HG03175 (cell line): ENCODE results near the gene TIAM2.
A peak's percentile ranks its signal among the peaks of the same experiment; 100 is the strongest.
"Not testable (repeated sequence)": the region's sequence is repeated elsewhere in the genome, so short reads cannot be mapped to it uniquely, and the experiment has no call there.

Source experiments
- ATAC-seq: cut with Tn5 transposase; IDR thresholded peaks from one replicate; pipeline ENCODE4 v1.9.1; 2021; ENCODE audit warnings: mild to moderate bottlenecking, moderate library complexity; ENCODE audit not compliant: unreplicated experiment

Gene TIAM2

DNA sequence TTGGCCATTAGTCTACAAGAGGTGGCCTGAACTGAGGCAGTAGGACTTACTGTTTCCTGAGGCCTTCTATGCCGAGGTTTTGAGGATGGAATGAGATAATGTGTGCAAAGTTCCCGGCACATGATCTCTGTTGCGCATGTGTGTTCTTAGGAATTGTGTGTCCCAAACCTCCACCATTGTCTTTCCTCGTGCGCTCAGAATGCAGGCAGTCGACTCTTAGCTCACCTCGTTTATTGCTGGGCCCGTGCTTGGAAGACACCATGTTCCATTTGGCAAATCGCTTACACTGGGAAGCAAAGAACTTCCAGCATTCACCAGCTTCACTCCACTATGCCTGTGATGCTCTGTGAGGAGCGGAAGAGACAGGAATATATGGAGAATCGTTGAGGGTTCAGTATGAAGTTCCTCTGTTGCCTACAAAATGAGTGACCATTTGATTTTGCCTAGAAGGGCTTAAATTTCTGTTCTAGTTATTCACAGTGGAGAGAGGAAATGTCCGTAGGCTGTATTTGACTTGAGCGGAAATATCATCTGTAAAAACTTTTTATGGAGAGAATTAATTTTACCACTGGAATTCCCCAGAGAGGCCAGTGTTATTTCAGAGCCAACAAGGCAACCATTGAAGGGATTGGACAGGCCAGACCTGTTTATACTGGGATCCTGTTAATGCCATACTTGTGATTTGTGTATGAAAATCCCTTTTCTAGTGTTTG is 193.0 kb downstream of the TIAM2 start:
- ATAC-seq: no peak

DNA sequence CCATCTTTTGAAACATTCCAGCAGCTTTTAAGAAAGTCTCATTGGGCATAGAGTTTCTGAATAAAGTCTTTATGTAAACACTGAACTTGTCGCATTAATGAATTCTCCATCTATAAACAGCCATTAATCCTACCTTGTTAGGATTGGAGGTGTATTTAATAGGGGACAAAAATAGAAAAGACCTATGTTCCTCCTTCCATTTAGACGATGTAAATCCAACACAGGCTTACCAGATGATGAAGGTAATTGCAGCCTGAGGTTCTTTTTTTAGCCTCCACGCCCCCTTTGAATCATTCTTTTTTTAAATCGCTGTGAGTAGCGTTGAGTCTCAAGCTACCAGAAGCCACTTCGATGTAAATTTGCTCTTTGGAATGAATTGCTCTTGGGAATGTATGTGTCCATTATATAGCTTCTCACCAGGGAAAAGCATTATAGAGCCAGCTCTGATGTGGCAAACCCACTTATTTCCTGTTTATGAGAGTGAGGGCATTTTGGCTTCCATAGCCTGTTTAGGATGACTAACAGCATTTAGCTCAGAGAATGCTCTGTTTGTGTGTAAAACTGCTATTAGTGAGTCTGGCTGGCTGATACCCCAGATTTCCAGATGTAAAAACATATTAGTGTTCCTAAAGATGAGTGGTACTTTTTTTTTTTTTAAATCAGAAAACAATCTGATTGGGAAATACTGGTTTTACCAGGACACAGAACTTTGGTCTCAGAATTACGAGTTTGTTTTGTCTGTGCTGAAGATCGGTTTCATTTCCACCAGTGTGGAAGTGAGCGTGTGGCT is 193.8 kb downstream of the TIAM2 start:
- no peak for ATAC-seq

DNA sequence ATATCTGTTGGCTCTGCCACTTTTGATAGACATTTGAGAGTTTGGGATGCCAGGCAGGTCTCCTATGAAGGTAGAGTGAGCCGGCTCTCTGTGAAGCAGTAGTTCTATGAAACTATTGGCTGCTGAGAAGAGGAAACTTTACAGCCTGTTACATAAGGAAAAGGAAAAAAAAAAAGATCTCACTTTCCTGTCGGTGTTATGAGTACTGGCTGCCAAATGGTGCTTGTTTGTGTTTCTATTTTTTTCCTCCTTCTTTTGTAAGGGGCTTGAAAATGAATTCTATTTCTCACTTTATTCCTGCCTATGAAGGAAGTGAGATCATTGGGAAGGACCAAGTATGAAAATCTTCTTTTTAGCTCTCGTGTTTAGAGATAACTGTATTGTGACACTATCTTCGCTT is 195.6 kb downstream of the TIAM2 start:
- no peak for ATAC-seq

DNA sequence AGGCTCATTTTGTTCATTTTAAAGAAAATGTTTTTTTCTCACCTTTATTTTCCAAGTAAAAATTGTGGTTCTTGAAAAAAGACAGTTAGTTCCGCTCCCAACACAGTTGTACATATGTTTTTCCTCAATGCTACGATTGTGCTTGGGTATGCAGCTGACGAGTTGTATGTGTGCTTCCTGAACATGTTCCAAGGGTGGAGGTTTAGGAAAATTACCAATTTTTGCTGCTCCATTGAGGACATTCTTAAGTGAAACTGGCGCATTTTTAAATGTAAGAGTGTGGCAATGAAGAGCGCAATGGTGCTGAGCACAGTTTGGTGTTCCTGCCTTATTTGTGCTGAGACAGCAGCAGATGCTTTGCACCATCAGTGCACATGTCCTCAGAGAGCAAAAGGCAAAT is 198.4 kb downstream of the TIAM2 start:
- no peak for ATAC-seq

DNA sequence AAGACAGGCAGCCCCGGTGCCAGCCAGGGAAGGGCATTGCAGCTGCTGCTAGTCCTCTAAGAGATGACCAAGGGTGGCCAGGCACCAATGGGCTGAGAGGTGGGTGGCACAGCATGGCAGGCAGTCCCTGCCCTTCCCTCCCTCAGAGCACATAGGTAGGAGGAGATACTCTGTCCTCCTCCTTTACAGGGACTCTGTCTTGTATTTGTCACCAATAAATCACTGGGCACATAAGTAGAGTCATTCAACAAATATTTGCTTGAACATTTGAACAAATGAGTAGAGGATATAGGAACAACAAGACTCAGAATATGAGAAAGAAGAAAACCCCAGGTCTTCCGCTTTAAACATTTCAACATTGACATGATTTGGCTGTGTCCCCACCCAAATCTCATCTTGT is 199.3 kb downstream of the TIAM2 start:
- no peak for ATAC-seq

DNA sequence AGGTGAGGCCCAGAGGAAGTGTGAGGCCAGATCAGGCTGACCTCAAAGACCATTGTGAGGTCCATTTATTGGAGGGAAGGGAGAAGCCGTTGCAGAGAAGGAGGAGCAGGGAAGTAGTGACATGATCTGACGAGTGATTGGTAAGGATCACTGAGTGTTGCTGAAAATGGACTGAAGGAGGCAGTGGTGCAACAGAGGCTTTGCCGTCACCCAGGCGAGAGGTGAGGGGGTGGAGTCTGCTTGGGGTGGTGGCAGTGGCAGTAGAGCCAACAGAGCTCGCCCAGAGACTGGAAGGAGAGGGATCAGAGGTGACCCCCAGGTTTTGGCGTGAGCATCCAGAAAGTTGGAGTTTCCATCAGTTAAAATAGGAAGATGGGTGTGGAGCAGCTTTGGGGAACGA is 200.8 kb downstream of the TIAM2 start:
- no peak for ATAC-seq

DNA sequence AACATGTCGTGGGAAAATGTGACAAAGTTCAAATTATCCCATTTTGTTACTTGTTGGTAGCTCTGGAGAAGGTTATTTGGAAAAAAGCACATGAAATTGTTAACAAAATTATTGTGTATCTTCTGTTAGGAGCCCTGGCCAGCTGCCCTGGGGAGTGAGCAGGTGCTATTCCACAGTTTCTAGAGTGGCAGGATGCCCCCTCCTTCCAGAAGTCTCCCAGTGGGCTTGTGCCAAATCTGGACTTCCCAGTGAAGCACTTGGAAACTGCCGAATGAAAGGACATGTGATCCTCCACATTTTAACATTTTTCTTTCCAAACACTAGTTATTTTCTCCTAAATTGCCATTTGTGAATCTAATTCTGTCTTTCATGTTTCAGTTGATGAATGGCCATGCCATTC is 201.8 kb downstream of the TIAM2 start:
- ATAC-seq: no peak

DNA sequence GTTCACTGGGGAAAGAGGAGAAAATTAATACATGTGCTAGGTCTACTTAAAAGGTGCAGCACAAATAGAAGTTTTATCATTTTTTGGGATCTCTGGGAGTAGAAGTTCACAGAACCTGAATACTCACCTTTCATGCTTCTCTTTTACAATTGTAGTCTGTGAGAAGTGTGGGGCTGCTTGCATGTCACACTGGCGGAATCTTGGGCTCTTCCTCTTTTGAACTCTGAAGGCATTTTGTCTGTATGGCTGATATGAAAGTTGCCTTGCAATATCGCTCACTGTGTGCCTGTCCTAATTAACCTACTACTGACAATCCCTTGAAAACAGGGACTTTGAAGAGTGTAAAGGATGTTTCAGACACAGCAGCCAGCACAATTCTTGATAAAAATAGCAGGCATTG is 202.8 kb downstream of the TIAM2 start:
- no peak for ATAC-seq

DNA sequence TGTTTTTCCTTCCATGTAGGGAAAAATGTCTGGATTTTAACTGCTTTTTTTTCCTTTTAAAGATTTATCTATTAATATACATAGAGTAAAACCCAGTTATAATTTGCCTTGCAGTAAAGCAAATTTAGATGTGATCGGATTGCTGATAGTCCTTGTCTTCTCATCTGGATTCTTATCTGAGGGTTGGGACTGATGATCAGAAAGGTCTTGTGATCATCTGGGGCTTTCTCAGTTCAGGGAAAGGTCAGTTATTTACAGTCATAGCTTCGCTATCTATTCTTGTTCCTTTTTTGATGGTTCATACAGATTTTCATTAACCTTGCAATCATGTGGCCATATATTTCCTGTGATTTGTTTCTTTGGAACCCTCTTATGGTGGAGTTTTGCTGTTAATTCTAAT is 204.9 kb downstream of the TIAM2 start:
- ATAC-seq: peak; percentile 83

DNA sequence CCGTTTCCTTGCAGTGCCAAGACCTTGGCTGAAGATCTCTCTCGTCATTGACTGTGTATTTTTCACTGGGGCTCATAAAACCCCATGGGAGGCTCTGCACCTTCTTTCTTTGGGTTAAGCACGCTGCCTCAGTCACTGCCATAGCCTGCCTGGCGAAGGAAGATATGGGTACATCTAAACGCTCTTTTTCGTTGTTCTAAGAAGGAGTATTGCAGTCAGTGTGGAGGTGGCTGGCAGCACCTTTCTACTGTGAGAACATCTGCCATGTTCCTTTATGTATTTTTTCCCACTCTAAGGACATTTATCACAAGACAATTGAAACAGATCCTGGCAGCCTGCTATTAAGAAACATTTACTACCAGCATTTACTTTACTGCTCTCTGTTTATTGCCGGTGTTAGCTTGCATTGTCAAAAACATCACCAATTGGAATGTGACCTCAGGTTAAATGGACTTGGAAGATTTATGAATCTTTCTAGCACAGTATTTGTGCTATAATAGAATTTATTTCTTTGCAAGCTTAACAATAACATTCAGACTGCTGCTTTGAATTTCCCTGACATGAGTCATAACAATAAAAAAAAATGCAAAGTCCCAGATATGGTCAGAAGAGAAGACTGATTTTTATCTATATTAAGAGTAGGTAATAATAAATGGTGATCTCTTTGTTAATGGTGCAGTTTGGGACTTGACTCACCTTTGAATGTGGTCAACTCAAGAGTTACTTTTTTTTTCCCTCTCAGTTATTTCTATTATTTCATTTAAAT is 206.5 kb downstream of the TIAM2 start:
- peak; percentile 39 for ATAC-seq

DNA sequence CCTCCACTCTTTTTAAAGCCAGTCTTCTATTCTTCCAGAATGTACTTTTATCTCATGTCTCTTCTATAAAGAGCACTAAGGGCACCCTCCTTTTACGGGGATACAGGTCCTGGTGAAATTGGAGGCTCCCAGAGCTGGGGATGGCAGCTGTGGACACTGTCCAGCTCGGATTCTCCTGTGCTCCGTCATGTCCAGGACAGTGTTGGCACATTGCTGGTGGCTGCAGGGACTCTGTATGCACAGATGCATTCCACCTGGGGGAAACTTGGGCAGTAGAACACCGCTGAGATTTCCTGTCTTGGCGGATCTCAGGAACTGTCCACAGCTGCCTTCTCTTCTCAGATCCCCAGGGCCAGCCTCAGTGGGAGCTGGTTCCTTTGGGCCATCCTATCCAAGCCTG is 212.1 kb downstream of the TIAM2 start:
- no peak for ATAC-seq

DNA sequence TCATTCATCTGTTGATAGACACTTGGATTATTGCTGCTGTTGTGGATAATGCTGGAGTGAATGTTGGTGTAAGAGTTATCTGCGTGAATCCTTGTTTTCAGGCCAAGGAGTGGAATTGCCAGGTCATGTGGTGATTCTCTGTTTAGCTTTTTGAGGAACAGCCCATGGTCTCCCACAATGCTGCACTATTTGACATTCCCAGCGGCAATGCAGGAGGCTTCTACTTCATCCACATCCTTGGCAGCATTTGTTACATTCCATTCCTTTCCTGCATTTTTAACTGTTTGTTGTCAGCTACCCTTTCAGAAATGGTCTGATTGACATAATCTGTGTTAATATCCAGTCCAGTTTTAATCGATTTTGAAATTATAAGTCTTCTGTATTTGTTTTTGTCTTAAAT is 217.0 kb downstream of the TIAM2 start:
- no peak for ATAC-seq

DNA sequence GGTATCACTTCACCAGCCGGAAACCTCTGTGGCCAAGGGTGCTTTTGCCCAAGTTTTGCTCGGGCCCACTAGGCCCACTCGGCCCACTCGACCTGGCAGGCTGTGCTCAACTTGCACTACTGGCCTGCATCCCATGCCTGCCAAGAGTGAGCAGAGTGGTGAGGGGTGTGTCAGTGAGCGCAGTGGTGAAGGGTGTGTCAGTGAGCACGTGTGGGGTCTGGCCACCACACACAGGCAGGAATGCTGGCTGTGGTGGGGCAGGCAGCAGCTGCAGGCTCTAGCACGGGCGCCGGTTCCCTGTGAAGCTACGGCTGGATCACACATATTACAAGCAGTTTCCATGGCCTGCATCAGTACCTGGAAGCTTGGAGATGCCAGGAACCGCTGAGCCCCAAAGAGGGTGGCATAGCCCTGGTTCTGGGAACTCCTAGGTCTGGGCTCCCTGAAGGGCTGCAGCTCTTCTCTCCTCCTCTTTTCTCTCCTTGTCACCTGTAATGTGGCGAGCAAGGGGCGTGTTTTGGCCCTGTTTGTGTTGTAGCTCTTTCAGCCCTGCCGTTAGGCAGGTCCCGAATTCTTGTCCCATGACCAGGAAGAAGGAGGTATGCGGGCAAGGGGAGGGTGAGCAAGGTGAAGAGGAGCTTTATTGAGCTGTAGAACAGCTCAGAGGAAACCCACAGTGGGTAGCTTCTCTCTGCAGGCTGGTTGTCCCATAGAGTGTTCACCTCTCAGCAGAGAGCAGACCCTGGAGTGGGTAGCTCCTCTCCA is 217.7 kb downstream of the TIAM2 start:
- no peak for ATAC-seq

DNA sequence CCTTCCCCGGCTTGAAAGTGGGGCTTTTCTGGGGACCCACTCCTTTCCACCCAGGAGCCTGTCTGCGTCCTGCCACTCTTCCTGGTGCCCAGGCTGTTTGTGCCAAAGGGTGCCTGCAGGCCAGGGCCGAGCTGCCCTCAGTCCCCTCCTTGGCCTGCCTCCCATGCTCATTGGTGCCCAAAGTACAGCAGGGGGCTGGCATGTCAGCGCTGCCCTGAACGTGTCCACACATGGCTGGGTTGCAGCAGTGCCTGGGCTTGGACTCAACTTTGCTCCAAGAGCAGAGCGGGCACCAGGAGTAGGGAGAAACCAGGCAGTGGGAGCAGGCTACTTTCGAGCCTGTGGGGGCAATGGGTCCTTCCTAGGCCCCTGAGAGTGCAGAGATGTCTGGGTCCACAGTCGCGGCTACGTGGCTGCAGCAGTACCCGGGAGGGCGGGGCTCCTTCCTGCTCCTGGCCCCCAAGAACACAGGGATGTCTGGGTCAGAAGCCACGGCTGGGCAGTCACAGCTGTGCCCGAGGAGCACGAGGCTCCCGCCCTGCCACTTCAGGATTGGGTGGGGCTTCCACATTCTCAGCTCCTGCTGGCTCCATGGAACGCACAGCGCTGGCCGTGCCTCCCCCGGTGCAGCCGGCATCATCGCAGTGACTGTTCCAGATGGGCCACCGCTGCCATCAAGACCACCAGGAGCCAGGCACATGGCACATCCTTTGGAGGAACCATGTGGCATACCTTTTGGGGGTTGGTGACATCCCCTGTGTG is 218.7 kb downstream of the TIAM2 start:
- no peak for ATAC-seq

DNA sequence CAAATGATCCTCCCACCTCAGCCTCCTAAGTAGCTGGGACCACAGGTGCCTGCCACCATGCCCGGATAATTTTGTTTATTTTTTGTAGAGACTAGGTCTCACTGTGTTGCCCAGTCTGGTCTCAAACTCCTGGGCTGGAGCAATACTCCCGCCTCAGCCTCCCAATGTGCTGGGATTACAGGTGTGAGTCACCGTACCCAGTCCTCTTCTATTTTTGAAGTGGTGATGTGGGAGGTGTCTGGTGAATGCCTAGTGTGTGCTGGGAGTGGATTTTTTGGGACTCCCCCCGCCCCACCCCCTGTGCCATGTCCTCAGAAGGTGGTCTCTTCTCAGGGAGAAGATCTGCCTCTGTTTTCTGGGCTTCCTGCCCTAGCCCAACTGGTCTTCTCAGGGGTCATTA is 220.8 kb downstream of the TIAM2 start:
- ATAC-seq: no peak

DNA sequence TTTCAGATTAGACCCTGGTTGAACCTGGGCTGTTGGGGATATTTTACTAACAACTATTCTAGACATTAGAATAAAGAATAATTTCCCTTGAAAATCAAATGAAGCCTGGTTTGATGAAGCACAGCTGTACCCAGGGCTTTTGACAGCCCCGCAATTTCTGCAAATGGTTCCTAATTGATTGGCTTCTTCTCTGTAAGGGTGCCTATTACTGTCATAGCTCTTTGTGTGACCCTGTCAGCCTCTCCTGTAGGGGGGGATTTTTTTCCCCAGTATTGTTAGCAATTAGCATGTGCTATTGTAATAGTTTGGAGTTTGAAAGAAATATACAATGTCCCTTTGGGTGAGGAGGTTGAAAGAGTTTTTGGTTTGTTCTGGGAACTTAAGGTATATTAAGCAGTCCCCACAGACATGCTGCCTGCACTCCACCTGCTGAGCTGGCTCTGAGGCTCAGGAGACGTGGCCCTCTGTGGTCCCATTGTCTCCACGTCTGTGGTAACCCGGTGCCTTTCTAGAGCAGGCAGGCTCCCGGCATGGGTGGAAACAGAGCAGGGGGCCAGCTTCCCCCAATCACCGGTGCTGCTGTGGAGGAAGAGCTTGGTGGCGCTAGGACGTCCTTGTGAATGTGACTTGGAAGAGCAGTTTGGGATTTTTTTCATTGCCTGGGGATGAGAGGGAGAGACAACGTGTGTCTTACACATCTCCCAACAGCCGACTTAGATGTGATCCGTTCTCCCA is 221.4 kb downstream of the TIAM2 start:
- ATAC-seq: no peak

DNA sequence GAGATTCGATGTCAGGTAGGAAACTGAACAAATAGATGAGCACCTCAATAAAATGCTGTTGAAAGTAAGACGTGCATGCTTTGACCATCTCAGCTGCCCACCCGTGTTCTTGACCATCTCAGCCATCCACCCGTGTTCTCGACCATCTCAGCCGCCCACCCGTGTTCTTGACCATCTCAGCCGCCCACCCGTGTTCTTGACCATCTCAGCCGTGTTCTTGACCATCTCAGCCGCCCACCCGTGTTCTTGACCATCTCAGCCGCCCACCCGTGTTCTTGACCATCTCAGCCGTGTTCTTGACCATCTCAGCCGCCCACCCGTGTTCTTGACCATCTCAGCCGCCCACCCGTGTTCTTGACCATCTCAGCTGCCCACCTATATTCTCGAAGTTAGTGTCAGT is 223.6 kb downstream of the TIAM2 start:
- not testable (repeated sequence) for ATAC-seq

DNA sequence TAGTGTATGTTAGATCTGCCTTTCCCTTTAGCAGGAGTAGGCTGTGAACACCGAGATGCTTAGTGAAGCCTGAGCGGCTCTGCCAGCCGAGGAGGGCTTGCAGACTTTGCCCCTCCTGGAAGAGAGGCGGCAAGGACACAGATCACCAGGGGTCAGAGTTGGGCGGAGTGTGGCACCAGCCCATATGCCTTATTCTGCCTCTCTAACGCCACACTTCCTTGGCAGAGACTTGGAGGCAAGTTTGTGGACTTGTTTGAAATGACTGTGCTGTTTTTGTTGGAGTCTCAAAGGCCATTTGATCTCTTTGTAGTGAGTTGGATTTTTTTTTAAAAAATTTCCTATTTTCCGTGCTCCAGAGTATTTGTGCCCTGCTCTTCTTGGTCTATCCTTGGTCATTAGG is 224.2 kb downstream of the TIAM2 start:
- no peak for ATAC-seq

DNA sequence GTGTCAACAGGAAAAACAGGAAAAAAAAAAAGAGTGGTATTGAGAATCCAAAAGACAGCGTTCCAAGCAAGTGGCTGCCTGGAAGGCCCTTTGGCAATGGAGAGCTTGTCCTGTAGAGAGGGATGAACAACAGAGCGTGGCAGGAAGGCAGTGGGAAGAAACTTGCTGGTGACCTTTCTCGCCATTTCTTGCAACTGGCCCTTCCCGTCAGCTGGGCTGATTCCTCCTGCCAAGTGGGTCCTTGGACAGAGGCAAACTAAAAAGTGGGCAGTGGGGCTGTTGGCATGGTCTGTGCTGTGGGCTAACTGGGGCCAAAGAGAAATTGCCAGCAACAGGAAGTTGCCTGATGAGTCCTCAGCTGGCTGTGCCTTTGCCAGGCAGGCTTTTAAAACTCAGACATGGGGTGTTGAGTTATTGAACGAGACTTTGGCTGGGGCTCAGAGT is 224.8 kb downstream of the TIAM2 start:
- ATAC-seq: no peak

DNA sequence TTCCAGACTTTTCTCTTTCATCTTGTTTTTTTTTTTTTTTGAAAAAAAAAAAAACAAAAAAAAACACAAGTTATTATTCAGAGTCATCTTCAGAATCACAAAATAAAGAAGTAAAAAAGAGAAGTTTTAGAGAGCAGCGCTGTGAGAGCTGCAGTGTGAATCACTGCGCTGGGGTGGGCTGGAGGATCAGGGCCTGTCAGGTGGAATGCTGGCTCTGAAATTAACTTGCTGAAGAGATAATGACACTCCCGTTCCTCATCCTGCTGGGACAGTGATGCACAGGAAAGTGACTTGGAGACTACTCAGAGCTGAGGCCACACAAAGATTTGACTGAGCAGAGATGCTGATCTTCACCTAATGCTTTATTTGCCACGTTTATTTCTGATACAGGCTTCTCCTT is 226.0 kb downstream of the TIAM2 start:
- ATAC-seq: no peak
